Measurements from ENCODE around the gene TMEM178A.

The TMEM178A gene

GRCh38 chr2:39693245-39693644 is 27.5 kb downstream of the TMEM178A start:
- Histone ChIP-seq H3K27ac (ENCODE audit: low read length) (no peak overlapping the region), H3K4me2 (ENCODE audit: insufficient read depth, low read length) (no peak overlapping the region), H3K9ac (ENCODE audit: low read depth, low read length) (no peak overlapping the region), H4K20me1 (ENCODE audit: insufficient read depth, low read length) (no peaks in the 10 kb centered on the region), H3K27me3 (ENCODE audit: insufficient read depth, low read length, poor library complexity) (no peaks in the 10 kb centered on the region), H3K79me2 (ENCODE audit: insufficient read depth, low read length) (no peaks in the 10 kb centered on the region), H3K4me3 (ENCODE audit: low read depth in 1 of 2, low read length in 2 of 2) (no peak overlapping the region), H3K4me1 (ENCODE audit: insufficient read depth, low read length) (no peaks in the 10 kb centered on the region), H3K36me3 (ENCODE audit: insufficient read depth, low read length) (no peaks in the 10 kb centered on the region), H3K9me3 (ENCODE audit: insufficient read depth, low read length, severe bottlenecking) (no peaks in the 10 kb centered on the region), H2AFZ (ENCODE audit: low read depth, low read length) (no peak overlapping the region)
- ATAC-seq (ENCODE audit: insufficient read depth, low read depth) (no peak), DNase-seq (no peak)
- TF ChIP-seq, protein P1, sequence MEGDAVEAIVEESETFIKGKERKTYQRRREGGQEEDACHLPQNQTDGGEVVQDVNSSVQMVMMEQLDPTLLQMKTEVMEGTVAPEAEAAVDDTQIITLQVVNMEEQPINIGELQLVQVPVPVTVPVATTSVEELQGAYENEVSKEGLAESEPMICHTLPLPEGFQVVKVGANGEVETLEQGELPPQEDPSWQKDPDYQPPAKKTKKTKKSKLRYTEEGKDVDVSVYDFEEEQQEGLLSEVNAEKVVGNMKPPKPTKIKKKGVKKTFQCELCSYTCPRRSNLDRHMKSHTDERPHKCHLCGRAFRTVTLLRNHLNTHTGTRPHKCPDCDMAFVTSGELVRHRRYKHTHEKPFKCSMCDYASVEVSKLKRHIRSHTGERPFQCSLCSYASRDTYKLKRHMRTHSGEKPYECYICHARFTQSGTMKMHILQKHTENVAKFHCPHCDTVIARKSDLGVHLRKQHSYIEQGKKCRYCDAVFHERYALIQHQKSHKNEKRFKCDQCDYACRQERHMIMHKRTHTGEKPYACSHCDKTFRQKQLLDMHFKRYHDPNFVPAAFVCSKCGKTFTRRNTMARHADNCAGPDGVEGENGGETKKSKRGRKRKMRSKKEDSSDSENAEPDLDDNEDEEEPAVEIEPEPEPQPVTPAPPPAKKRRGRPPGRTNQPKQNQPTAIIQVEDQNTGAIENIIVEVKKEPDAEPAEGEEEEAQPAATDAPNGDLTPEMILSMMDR (IDR thresholded peaks at IDR 0.05; ENCODE audit: borderline replicate concordance, extremely low read depth, low read length, poor library complexity, severe bottlenecking), result no peak
- TF ChIP-seq EZH2 (IDR thresholded peaks at IDR 0.05; ENCODE audit: borderline replicate concordance, low read depth, low read length, severe bottlenecking), result no peak

DNA sequence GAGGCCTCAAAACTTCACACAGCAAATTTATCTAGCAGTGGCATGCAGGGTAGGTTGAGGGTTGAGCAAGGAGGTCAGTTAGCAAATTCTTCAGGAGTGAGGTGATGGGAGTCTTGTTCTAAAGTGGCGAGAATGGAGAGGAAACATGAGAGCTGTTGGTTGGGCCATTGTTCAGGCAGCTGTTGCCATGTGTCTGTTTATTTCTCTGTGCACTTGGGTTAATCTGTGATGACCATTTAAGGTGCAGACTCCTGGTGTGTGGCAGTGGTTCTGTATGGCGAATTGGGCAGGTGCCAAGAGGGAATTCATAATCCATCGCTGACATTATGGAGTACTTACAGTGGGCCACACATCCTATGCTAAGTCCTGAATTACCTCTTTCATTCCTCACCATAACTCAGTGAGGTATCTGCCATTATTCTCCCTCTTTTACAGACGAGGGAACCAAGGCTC is 30.4 kb downstream of the TMEM178A start:
- no peak overlapping the region for H3K27ac ChIP-seq (ENCODE audit: low read length)
- no peak for ATAC-seq (ENCODE audit: insufficient read depth, low read depth)
- TF ChIP-seq, protein P1 (IDR thresholded peaks at IDR 0.05; ENCODE audit: borderline replicate concordance, extremely low read depth, low read length, poor library complexity, severe bottlenecking), result no peak
- TF ChIP-seq EZH2 (IDR thresholded peaks at IDR 0.05; ENCODE audit: borderline replicate concordance, low read depth, low read length, severe bottlenecking), result no peak
- no peaks in the 10 kb centered on the region for H4K20me1 ChIP-seq (ENCODE audit: insufficient read depth, low read length)
- H3K4me1 ChIP-seq (ENCODE audit: insufficient read depth, low read length), result no peaks in the 10 kb centered on the region
- no peaks in the 10 kb centered on the region for H3K79me2 ChIP-seq (ENCODE audit: insufficient read depth, low read length)
- no peak for DNase-seq
- no peak overlapping the region for H3K9ac ChIP-seq (ENCODE audit: low read depth, low read length)
- H3K9me3 ChIP-seq (ENCODE audit: insufficient read depth, low read length, severe bottlenecking), result peaks cover 5% of the 10 kb centered on the region
- no peak overlapping the region for H3K4me2 ChIP-seq (ENCODE audit: insufficient read depth, low read length)
- no peaks in the 10 kb centered on the region for H3K36me3 ChIP-seq (ENCODE audit: insufficient read depth, low read length)
- no peak overlapping the region for H3K4me3 ChIP-seq (ENCODE audit: low read depth in 1 of 2, low read length in 2 of 2)
- H2AFZ ChIP-seq (ENCODE audit: low read depth, low read length), result no peak overlapping the region
- H3K27me3 ChIP-seq (ENCODE audit: insufficient read depth, low read length, poor library complexity), result no peaks in the 10 kb centered on the region

- ATAC-seq (ENCODE audit: insufficient read depth, low read depth), result no peak
- TF ChIP-seq, protein P1 (IDR thresholded peaks at IDR 0.05; ENCODE audit: borderline replicate concordance, extremely low read depth, low read length, poor library complexity, severe bottlenecking), result no peak
- TF ChIP-seq EZH2 (IDR thresholded peaks at IDR 0.05; ENCODE audit: borderline replicate concordance, low read depth, low read length, severe bottlenecking), result no peak
Observed at GRCh38 chr2:39696838-39697237, 31.1 kb downstream of the TMEM178A start.

GRCh38 chr2:39697454-39697853 is 31.7 kb downstream of the TMEM178A start:
- no peaks in the 10 kb centered on the region for H3K36me3 ChIP-seq (ENCODE audit: insufficient read depth, low read length)
- no peak for ATAC-seq (ENCODE audit: insufficient read depth, low read depth)
- H3K4me1 ChIP-seq (ENCODE audit: insufficient read depth, low read length), result no peaks in the 10 kb centered on the region
- H3K27ac ChIP-seq (ENCODE audit: low read length), result no peak overlapping the region
- H2AFZ ChIP-seq (ENCODE audit: low read depth, low read length), result no peak overlapping the region
- H3K4me2 ChIP-seq (ENCODE audit: insufficient read depth, low read length), result no peak overlapping the region
- no peak for DNase-seq
- H3K9ac ChIP-seq (ENCODE audit: low read depth, low read length), result no peak overlapping the region
- H3K9me3 ChIP-seq (ENCODE audit: insufficient read depth, low read length, severe bottlenecking), result peaks cover 18% of the 10 kb centered on the region
- TF ChIP-seq, protein P1 (IDR thresholded peaks at IDR 0.05; ENCODE audit: borderline replicate concordance, extremely low read depth, low read length, poor library complexity, severe bottlenecking), result no peak
- no peak for TF ChIP-seq EZH2 (IDR thresholded peaks at IDR 0.05; ENCODE audit: borderline replicate concordance, low read depth, low read length, severe bottlenecking)
- no peaks in the 10 kb centered on the region for H3K79me2 ChIP-seq (ENCODE audit: insufficient read depth, low read length)
- no peaks in the 10 kb centered on the region for H3K27me3 ChIP-seq (ENCODE audit: insufficient read depth, low read length, poor library complexity)
- H4K20me1 ChIP-seq (ENCODE audit: insufficient read depth, low read length), result no peaks in the 10 kb centered on the region
- no peak overlapping the region for H3K4me3 ChIP-seq (ENCODE audit: low read depth in 1 of 2, low read length in 2 of 2)

More at GRCh38 chr2:39696838-39697237, 31.1 kb downstream of the TMEM178A start:
- Histone ChIP-seq H4K20me1 (ENCODE audit: insufficient read depth, low read length) (no peaks in the 10 kb centered on the region), H3K9ac (ENCODE audit: low read depth, low read length) (no peak overlapping the region), H3K9me3 (ENCODE audit: insufficient read depth, low read length, severe bottlenecking) (peaks cover 12% of the 10 kb centered on the region), H2AFZ (ENCODE audit: low read depth, low read length) (no peak overlapping the region), H3K4me2 (ENCODE audit: insufficient read depth, low read length) (no peak overlapping the region), H3K4me3 (ENCODE audit: low read depth in 1 of 2, low read length in 2 of 2) (no peak overlapping the region), H3K79me2 (ENCODE audit: insufficient read depth, low read length) (no peaks in the 10 kb centered on the region), H3K4me1 (ENCODE audit: insufficient read depth, low read length) (no peaks in the 10 kb centered on the region), H3K27ac (ENCODE audit: low read length) (no peak overlapping the region), H3K27me3 (ENCODE audit: insufficient read depth, low read length, poor library complexity) (no peaks in the 10 kb centered on the region), H3K36me3 (ENCODE audit: insufficient read depth, low read length) (no peaks in the 10 kb centered on the region)
- DNase-seq, result no peak
